Stromal cell of bone marrow (primary cell): ENCODE data around the gene GNB1.

ENCODE experiments used
- DNase-seq: peaks from one replicate; pipeline ENCODE4 v3.0.0-alpha.2; 2012; ENCODE audit warnings: low read depth

The GNB1 gene

DNA sequence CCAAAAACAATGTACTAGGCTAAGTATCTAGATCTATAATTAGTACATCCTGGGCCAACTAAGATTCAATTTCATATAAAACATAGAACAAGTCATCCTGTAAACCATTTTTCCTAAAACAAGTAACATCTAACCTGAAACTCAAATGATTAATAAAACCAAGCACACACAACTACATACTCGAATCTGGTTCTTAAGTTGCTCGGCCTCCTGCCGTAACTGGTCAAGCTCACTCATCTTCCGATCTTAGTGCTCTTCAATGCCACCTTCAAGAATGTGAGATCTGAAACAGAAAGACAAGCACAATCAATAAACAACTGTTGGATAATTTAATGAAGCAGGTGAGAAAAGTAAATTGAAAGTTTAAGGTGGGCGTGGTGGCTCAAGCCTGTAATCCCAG, 65.7 kb downstream of the GNB1 start:
- DNase-seq: no peak

DNA sequence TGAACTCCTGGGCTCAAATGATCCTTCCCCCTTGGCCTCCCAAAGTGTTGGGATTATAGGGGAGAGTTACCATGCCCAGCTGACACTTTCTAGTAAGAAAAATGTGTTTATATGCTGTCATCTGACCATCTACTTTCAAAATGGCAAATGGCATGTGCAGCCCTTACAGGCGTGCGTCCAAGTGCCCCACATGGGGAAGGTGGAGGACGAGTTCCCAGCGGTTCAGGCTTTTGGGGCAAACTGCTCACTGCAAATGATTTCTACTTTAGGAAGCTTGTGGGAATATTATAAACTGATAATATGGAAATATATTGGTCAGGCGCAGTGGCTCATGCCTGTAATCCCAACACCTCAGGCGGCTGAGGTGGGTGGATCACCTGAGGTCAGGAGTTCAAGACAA, 71.1 kb downstream of the GNB1 start:
- DNase-seq: no peak

DNA sequence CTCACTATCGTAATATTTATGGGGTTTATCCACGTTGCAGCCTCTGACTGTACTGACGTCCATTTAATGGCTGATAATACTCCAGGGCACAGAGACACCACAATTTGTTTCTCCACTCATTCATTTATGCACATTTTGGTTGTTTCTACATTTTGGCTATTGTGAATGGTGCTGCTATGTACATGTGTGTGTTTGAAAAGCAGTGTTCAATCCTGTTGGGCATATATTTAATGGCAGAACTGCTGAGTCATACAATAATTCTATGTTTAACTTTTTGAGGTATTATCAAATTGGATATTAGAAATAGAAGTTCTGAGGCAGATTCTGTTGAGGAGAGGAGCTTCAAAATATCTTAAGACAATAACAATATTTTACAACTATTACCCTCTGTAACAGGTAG, 73.7 kb downstream of the GNB1 start:
- no peak for DNase-seq

DNA sequence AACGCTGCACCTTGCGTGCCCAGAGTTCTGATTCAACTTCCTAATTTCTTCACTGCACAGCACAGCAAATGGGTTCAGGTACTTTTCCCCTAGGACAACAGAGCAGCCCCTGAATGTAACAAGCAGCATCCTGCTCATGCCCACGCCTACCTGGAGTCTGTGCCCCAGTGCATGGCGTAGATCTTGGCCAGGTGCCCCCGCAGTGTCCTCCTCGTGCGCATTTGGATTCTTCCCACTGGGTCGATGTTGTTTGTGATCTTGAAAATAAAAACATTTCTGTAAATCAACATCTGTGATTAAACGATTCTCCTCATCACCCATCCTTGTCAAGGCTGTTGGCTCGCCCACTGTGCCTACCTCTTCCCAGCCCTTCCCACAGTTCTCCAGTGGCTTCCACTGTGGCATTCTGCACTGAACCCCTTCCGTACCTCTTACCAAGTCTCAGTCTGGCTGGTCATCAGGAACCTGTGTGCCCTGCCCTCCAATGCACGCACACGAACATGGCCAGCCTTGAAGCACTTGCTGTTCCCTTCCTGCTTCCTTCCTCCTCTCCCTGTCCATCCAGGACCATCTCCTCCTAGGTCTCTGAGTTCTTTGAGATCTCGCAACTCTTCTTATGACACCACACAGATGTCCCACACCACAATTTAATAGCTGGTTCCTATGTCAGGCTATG, 75.1 kb downstream of the GNB1 start:
- DNase-seq: no peak

DNA sequence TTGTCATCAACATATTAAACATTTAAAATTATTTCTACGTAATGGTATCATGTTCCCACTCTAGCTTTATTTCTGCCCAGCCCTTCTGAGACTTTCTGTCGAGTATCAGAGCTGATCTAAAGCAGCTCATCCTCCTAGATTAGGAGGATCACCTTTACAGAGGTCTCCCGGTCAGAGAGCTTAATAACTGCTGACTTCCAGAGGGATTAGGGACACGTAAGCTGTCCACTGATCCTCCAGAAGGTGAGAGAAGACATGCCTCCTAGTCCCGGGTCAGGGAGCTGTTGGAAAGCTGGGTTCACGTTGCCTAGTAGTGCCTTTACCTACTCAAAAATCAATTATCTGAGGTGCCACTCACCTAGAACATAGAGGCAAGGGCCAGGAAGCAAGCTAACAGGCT, 81.4 kb downstream of the GNB1 start:
- DNase-seq: no peak

DNA sequence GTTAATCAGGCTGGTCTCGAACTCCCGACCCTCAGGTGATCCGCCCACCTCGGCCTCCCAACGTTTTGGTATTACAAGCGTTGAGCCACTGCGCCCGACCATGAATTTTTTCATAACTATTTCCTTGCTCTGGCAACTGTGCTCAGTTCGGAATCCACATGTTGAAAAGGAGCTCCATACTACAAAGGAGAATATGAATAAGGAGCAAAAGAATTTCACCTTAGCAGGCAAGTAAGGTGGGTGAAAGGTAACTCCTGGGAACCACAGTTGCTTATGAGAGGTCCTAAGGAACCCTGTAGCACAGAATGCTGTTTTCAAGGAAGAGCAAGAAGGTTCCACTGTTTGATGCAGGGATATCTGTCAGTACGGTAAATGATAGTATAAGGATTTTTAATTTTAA, 82.7 kb downstream of the GNB1 start:
- no peak for DNase-seq

DNA sequence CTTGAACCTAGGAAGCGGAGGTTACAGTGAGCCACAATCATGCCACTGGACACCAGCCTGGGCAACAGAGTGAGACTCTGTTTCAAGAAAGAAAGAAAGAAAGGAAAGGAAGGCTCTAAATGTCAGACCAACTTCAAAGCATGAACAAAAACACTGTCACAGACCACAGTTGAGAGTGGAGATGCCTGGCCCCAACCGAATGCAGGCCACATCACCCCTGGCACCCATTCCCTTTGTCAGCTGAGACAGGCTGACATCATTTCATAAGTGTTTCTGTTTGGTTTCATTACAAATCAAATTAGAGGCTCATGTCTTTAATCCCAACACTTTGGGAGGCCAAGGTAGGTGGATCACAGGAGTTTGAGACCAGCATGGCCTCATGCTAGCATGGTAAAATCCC, 84.0 kb downstream of the GNB1 start:
- peak; percentile 48 for DNase-seq

DNA sequence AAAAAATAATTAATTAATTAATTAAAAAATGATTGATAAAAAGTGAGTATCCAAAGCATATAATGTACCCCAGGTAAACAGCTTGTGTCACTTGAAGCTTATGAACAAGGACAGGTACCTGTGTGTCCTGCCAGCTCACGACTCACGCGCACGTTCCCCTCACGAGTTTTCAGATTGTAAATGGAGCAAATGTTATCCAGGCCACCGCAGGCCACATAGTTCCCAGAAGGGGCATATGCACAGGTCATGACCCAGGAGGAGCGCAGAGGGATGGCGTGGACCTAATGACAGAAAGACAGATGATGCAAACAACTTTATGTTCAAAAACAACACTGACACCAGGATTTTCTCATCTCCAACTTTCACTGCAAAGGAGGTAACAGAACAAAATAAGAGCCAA, 86.6 kb downstream of the GNB1 start:
- no peak for DNase-seq

DNA sequence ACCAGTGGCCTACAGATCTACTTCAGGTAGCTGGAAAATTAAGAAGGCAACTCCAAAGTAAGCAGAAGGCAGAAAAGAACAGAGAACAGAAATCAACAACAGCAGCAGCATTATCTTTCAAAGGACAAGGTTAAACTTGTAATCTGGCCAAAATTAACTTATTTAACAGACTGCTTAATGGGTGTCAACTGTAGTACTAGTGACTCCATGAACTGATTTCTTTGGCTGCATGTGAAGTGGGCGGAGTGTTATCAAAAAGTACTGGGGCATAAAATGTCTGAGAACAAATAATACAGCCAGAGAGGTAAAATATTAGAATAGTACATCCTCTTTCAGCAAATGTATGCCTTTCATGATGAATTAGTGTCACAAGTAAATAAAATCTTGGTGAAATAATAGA, 88.0 kb downstream of the GNB1 start:
- no peak for DNase-seq

DNA sequence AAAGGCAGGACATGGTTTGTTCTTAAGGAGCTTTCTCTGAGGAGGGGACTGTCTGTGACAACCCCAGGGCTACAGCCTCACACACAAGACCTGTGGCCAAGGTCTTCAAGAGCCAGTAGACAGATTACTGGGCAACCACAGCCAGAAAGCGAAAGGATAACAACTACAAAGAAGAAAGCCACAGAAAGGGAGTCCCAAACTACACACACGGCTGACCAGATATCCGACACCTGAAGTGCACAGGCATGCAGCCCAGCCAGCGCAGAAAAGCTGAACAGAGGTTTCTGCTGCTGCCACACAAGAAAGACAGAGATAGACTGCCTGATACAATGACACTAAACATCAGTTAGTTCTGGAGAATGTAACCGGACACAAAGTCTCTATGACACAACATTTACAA, 91.2 kb downstream of the GNB1 start:
- DNase-seq: no peak

DNA sequence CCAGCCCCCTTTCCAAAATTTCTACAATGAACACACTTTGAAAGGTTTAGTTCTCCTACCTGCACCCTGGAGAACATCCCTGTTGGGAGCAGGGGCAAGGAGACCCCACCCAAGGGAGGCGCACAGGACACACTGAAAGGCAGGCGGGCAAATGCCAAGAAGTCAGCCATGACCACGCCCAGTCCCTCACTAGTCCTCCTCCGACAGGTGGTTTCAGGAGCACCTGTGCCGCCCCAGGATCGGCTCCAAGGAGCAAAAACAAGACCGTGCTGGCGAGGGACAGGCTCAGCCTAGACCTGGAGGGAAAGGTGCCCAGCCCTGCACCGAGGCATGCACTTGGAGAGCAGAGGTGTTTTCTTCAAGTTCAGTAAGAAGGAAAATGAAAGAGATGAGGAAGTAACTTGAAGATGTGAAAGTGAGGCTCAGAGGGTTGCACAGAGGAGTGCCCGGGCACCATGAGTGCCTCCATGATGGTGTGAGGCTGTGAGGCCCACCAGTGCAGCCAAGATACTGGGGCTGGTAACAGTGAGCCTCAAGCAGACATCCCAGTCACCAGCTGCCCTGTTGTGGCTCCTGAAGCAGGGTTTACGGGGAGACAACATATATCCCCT, 93.1 kb downstream of the GNB1 start:
- no peak for DNase-seq

DNA sequence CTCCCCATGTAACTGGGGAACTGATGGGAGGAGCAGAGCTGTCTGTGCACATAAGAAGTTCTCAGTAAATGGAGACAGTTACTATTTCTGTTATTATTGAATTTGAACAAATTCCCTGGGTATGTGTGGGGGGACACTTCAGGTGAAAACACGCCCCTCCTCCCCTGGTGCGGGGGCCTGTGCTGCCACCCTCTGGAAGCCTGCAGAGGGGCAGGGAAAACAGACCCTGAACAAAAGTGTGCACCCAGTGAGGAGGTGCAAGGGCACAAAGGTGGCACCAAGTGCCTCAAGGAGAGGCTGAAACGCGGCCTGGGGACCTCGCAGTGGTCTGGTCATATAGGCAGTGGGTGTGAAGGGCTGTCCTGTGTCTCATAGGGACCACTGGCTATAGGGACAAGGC, 94.4 kb downstream of the GNB1 start:
- DNase-seq: no peak

DNA sequence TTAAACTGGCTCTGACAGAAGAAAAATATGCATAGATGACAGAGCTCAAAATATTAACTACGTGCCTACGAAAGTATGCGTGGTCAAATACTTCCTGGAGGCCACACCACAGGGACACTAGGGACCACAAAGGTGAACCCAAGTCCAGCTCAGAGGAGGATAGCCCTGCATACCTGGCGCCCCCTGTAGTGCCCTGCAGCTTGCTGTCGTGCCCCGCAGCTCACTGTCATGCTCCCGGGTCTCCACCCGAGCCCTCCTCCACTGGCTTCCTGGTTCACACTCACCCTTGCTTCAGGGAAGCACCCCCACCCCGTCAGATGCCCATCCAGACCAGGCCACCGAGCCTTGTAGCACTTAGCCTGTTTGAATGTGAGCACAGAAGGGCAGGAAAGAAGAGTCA, 95.9 kb downstream of the GNB1 start:
- DNase-seq: no peak

DNA sequence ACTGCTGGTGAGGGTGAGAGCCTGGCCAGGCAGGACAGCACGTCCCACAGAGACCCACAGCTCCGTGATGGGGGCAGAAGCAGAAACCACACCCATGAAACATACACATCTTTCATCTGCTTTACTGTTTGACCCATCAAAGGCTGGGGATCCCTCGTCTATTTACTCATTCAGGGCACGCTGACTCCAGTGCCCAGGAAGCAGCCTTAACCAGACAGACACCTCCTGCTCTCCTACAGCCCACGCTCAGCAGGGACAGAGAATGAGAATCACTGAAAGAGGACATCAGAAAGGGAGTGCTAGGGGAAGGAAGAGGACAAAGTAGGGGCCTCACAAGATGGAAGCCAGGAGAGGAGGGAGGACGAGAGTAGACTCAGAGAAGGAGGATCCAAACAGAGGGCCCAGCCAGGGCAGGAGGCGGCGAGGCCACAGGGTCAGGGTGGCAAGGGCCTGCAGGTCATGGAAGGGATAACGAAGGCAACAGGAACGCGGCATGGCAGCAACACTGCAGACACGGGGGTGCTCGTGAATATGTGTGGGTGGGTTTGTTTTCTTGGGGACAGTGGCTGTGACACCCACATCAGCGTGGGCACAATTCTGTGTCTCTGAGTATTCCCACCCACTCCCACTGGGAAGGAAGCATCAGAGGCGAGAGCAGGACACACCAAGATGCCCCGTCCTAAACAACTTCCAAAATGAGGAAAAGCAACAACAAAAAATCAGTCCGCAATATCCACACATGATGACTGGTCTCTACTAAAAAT, 97.2 kb downstream of the GNB1 start:
- DNase-seq: no peak

DNA sequence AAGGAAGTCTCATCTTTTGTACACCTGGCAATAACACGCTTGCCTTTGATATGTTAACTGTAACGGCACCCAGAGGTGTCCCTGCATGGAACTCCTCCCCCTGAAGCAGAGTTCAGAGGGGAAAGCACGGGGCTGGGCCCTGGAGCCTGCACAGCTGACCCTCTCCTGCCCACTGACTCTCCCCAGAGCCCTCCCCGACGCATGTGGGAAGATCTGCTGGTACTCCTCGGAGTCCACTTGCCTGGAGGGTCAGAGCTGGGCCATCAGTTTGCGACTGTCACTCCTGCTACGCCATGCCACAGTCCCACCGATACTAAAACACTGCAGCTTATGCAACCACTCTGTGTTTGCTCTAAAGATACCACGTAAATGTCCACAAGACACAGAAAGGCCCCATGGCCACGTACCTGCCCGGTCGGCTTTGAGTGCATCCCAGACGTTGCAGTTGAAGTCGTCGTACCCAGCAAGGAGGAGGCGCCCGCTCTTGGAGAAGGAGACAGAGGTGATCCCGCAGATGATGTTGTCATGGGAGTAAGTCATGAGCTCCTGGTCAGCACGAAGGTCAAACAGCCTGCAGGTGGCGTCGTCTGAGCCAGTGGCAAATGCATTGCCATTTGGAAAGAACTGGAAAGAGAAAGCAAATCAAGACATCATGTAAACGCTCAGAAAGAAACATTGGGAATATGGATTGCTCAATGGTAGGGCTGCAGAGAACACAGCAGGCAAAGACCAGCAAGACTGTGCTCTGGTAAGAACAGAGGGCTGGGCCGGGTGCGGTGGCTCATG, 102.0 kb downstream of the GNB1 start:
- no peak for DNase-seq

DNA sequence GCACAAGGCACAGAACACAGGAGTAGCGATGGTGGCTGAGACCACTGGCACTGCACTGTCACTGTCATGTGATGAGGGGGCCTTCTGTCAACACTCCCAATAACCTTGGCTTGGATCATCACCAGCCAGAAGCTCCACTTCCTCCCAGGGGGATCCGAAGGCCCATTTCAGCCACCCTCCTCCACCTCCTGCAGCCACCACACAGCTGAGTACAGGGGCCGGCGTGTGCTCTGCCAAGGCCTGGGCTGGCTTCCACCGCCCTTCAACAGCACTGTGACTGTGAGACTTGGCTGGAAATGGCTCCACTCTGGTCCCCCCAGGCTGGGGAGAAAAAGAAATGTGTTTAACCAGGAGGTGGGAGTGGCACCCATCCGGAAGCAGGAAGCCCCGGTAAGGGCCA, 102.8 kb downstream of the GNB1 start:
- no peak for DNase-seq

DNA sequence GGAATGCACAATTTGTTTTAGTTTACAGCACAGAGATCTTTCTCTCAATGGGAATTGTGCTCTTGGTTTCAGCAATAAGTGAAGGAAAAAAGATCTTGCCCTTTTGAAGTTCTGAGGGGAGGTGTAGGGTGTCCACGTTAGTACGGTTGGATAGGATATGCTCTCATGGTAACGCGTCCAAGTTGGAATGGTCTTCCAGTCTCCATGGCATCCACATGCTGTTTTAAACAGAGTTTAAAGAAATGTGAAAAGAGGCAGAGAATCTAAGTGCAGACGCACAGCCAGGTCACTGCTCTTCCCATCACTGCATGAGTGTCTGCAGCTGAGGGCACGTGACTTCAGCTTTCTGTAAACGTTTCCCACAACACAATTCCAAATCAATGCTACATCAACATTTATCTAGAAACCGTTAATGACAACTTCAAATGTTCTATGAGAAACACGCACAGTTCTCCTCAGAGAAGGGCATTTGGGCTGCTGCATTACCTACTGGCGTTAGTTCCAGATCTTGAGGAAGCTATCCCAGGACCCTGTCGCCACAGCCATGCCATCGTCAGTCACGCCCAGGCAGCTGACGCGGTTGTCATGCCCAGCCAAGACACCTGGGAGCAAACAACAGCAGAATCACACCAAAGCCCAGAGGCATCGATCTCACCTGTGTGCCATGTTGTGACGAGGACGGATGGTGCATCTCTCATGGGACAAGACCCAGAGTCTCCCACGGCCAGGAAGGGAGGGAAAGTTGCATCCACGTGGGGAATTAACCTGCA, 103.9 kb downstream of the GNB1 start:
- no peak for DNase-seq

DNA sequence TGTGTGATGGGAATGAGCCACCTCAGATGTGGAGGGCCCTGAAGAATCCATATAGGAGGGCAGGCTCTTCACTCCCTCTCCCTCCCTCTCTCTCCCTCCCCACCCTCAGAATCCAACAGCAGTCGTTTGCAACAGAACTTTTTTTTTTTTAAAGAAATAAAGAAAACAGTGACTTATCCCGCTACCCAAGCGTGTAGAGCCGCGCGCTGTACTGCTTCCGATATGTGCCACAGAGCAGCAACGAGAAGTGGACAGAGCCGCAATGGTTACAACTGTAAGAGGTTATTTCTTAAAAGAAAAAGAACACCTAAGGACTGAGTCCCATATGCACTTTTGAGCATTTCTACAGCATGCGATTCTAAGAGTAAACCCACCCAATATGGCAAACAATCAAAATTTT, 105.2 kb downstream of the GNB1 start:
- no peak for DNase-seq

DNA sequence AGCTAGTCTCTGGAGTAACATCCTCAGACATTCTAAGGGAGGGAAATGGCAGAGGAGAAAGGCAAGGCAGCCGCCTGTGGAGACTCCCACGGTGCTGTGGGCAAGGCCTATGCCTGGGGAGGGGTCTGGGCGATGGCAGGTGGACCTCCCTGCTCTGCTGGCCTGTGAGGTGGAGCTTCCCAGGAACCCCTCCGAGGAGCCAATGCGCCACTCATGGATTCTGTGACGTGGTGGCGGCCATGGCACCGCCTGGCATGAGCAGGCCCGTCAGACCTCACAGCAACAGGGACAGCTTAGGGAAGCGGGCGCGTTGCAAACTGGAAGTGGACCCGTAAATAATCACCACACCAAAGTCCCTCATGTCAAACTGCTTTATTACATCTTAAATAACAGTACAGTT, 106.0 kb downstream of the GNB1 start:
- DNase-seq: no peak

DNA sequence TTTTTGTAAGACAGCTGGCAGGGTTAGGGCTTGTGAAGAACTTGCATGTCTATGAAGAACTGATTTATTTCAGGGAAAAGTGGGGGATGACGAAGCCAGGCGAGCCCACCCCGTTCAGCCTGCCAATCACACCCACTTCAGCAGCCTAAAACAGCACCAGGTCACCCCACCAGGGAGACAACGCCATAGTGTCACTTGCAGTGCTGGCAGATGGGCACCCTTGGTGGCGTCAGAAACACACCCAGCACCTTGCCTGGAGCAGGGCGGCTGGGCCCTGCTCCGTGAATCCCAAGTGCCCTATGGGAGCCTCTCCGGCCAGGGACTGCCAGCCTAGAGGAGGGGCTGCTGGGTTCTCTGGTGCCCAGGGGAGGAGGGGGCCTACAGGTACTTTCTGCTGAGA, 107.6 kb downstream of the GNB1 start:
- no peak for DNase-seq

DNA sequence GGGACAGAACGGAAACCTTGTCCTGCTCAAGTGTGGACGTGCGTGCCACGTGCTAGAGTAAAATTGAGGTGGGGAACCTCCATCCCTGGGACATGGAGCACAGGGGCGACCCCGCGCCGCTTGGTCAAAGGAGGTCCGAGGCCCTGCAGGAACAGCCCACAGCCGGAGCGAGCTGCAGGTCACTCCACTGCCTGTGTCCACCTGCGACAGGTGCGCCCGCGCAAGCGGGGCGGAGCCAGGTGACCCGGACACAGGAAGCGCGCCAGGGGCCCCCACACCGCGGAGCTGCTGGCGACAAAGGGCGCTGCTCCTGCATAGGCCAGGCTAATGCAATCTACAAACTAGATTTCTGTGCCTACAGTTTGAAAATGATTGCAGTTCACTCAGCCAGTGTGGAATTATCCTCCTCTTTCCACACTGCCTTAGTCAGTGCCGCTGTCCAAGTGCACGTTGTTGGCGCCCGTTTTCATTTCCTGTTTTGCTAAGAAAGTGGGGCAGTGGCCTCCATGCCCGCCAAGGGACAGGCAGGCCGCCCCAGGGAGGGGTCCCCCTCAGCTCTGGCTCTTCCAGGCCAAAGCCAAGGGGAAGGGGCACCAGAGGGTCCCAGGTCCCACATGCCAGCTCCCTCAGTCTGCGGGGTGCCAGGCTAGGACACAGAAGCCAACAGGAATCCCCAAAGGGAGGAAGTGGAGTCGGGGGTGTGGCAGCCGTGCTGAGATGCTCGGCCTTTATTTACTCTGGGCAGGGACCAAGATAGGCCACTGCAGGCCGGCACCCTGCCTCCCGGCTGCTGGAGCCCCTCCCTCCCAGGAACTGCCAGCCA, 108.3 kb downstream of the GNB1 start:
- DNase-seq: peak; percentile 54
